Smooth muscle cell (in vitro differentiated cells): Measurements from ENCODE around the gene ITM2C. TPM values are rescaled to one million over a fixed set of nuclear protein-coding genes. Genes with fewer than 3 reads are reported as not detected.

Experiments
- DNase-seq: peaks from one replicate; lab custom pipeline; 2025; ENCODE audit not compliant: unreplicated experiment; lab: John Stamatoyannopoulos, UW
- H2AFZ ChIP-seq: fragments of 200-600 bp; sonication (generic); 2 replicates; pipeline ENCODE4 v1.6.0; 2016; ENCODE audit warnings: antibody characterized with exemption, low read depth, mild to moderate bottlenecking
- H3F3A ChIP-seq: fragments of 200-600 bp; sonication (generic); 2 replicates; pipeline ENCODE4 v1.6.0; 2017; ENCODE audit warnings: antibody characterized with exemption, low read depth
- H3K27ac ChIP-seq: fragments of 200-600 bp; sonication (generic); 2 replicates; pipeline ENCODE4 v1.5.1; 2016; ENCODE audit warnings: low read depth, mild to moderate bottlenecking
- H3K27me3 ChIP-seq: fragments of 200-600 bp; sonication (generic); 2 replicates; pipeline ENCODE4 v1.6.1; 2016; ENCODE audit warnings: low read depth, mild to moderate bottlenecking
- H3K36me3 ChIP-seq: fragments of 200-600 bp; sonication (generic); 2 replicates; pipeline ENCODE4 v1.5.1; 2016; ENCODE audit warnings: low read depth
- H3K4me1 ChIP-seq: fragments of 200-600 bp; sonication (generic); 2 replicates; pipeline ENCODE4 v1.5.1; 2016; ENCODE audit warnings: low read depth
- H3K4me2 ChIP-seq: fragments of 200-600 bp; sonication (generic); 2 replicates; pipeline ENCODE4 v1.6.0; 2016; ENCODE audit warnings: mild to moderate bottlenecking
- H3K4me3 ChIP-seq: fragments of 200-600 bp; sonication (generic); 2 replicates; pipeline ENCODE4 v1.5.1; 2016; ENCODE audit warnings: mild to moderate bottlenecking
- H3K79me2 ChIP-seq: fragments of 200-600 bp; sonication (generic); 2 replicates; pipeline ENCODE4 v1.6.0; 2016; ENCODE audit warnings: low read depth, mild to moderate bottlenecking
- H3K9ac ChIP-seq: fragments of 200-600 bp; sonication (generic); 2 replicates; pipeline ENCODE4 v1.6.0; 2016; ENCODE audit warnings: low read depth
- H3K9me3 ChIP-seq: fragments of 200-600 bp; sonication (generic); replicated peaks from 2 replicates; pipeline ENCODE4 v1.5.1; 2016; ENCODE audit warnings: low read depth
- H4K20me1 ChIP-seq: fragments of 200-600 bp; sonication (generic); 2 replicates; pipeline ENCODE4 v1.6.0; 2016; ENCODE audit warnings: low read depth
- WGBS: methylation state at CpG from one replicate; pipeline ENCODE4 v1.1.7; 2016; ENCODE audit warnings: low lambda C conversion rate; 5-methylcytosine and 5-hydroxymethylcytosine counted together
- polyA plus RNA-seq: library from polyadenylated mRNA; unstranded; fragments of >200 nt; fragmentation: Nextera tagmentation; extraction: Ambion mirVana; gene quantifications from 2 replicates; pipeline ENCODE4 v1.2.1, GENCODE V29; 2016
- total RNA-seq: library from RNA; depleted of rRNA; stranded (reverse); fragments of >200 nt; gene quantifications from 2 replicates; pipeline ENCODE4 v1.2.3, GENCODE V29; 2014
- TF ChIP-seq, protein P1 (sequence below): fragments of 200-600 bp; sonication (generic); IDR thresholded peaks from 2 replicates; pipeline ENCODE4 v1.5.1; 2017; ENCODE audit warnings: borderline replicate concordance, mild to moderate bottlenecking, antibody characterized with exemption; ENCODE audit not compliant: insufficient read depth, poor library complexity, severe bottlenecking

ITM2C gene
- total and polyA plus RNA-seq, 2 experiments from 2014 or later = 344 to 600 TPM

- Histone ChIP-seq H3K4me2 (no peak overlapping the region), H3K9me3 (no peaks in the 10 kb centered on the region), H3K27ac (no peak overlapping the region), H4K20me1 (peaks cover 23% of the 10 kb centered on the region), H3K27me3 (no peaks in the 10 kb centered on the region), H3K36me3 (no peaks in the 10 kb centered on the region), H3K79me2 (peaks cover 12% of the 10 kb centered on the region), H2AFZ (no peak overlapping the region), H3F3A (peaks cover 4% of the 10 kb centered on the region), H3K4me3 (no peak overlapping the region), H3K4me1 (peaks cover 28% of the 10 kb centered on the region), H3K9ac (no peak overlapping the region)
- WGBS = 87% methylated on average over 13 of the region's 13 CpGs
- TF ChIP-seq, protein P1, sequence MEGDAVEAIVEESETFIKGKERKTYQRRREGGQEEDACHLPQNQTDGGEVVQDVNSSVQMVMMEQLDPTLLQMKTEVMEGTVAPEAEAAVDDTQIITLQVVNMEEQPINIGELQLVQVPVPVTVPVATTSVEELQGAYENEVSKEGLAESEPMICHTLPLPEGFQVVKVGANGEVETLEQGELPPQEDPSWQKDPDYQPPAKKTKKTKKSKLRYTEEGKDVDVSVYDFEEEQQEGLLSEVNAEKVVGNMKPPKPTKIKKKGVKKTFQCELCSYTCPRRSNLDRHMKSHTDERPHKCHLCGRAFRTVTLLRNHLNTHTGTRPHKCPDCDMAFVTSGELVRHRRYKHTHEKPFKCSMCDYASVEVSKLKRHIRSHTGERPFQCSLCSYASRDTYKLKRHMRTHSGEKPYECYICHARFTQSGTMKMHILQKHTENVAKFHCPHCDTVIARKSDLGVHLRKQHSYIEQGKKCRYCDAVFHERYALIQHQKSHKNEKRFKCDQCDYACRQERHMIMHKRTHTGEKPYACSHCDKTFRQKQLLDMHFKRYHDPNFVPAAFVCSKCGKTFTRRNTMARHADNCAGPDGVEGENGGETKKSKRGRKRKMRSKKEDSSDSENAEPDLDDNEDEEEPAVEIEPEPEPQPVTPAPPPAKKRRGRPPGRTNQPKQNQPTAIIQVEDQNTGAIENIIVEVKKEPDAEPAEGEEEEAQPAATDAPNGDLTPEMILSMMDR = no peak
- DNase-seq = no peak
Observed at GRCh38 chr2:230863442-230864121, 1.2 kb upstream of the ITM2C start.

GRCh38 chr2:230864122-230864604, 579 bp upstream of the ITM2C start:
- peak overlapping the region; percentile 88 for H3K4me3 ChIP-seq
- H4K20me1 ChIP-seq = peaks cover 29% of the 10 kb centered on the region
- H3K27ac ChIP-seq = no peak overlapping the region
- H3K79me2 ChIP-seq = peaks cover 12% of the 10 kb centered on the region
- H3K9me3 ChIP-seq = no peaks in the 10 kb centered on the region
- DNase-seq = no peak
- peaks cover 34% of the 10 kb centered on the region for H3K4me1 ChIP-seq
- H3K36me3 ChIP-seq = no peaks in the 10 kb centered on the region
- peaks cover 4% of the 10 kb centered on the region for H3F3A ChIP-seq
- no peaks in the 10 kb centered on the region for H3K27me3 ChIP-seq
- peak overlapping the region; percentile 74 for H2AFZ ChIP-seq
- peak overlapping the region; percentile 95 for H3K4me2 ChIP-seq
- TF ChIP-seq, protein P1 = no peak
- H3K9ac ChIP-seq = no peak overlapping the region
- WGBS = 35% methylated on average over 18 of the region's 18 CpGs

DNA sequence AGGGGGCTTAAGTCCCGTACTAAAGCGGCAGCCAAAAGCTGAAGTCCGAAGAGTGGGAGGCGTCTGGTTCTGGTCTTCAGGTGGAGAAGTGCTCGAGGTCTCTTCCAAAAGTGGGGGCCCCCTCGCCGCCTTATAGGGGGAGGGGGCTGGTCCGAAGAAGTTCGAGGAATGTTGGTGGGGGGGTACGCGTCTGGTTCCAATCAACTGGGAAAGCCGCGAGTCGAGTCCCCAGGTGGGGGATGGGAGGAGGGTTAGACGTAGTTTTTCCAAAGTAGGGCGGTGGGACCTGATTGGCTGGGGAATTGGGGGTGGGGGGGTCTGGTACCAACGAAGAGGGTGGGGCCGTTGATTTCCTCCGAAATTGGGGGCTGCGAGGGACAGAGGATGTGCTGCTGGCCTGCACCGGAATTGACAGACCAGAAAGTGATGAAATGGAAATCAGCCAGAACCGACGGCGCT, 594 bp downstream of the ITM2C start:
- Histone ChIP-seq H2AFZ (peak overlapping the region; percentile 93), H3K4me1 (peaks cover 46% of the 10 kb centered on the region), H3K9ac (peak overlapping the region; percentile 60), H3F3A (peaks cover 4% of the 10 kb centered on the region), H3K79me2 (peaks cover 21% of the 10 kb centered on the region), H3K4me2 (peak overlapping the region; percentile 95), H3K9me3 (no peaks in the 10 kb centered on the region), H3K36me3 (no peaks in the 10 kb centered on the region), H3K27ac (peak overlapping the region; percentile 31), H4K20me1 (peaks cover 41% of the 10 kb centered on the region), H3K27me3 (no peaks in the 10 kb centered on the region), H3K4me3 (peak overlapping the region; percentile 88)
- TF ChIP-seq, protein P1 = no peak
- 0% methylated on average over 21 of the region's 24 CpGs for WGBS
- DNase-seq = no peak
